NCI-H2227 (cell line): ENCODE data around the gene NTN1.
A peak's percentile ranks its signal among the peaks of the same experiment; 100 is the strongest.

Experiments used
- DNase-seq: peaks from one replicate; lab custom pipeline; 2025; ENCODE audit not compliant: unreplicated experiment; lab: John Stamatoyannopoulos, UW

Gene NTN1

GRCh38 chr17:9004961-9005285 lies 16.4 kb upstream of the NTN1 start:
- no peak for DNase-seq

GRCh38 chr17:9006175-9006767 lies 15.0 kb upstream of the NTN1 start:
- no peak for DNase-seq

GRCh38 chr17:9007052-9007714 lies 14.1 kb upstream of the NTN1 start:
- no peak for DNase-seq

- no peak for DNase-seq
Observed at GRCh38 chr17:9009096-9009495, 12.2 kb upstream of the NTN1 start.

GRCh38 chr17:9009737-9010136 lies 11.6 kb upstream of the NTN1 start:
- DNase-seq: no peak

DNA sequence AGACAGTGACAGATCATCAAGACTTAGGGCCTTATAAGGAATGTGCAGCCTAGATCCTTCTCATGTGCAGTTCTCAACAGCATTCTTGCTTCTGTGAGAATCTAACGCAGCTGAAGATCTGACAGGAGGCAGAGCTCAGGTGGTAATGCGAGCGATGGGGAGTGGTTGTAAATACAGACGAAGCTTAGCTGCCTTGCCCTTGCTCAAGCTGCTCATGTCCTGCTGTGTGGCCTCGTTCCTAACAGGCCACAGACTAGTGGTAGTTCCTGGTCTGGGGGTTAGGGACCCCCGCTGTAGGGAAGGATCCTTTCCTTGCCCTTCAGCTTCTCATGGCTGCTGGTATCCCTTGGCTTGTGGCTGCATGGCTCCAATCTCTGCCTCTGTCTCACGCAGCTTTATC lies 10.3 kb upstream of the NTN1 start:
- no peak for DNase-seq

DNA sequence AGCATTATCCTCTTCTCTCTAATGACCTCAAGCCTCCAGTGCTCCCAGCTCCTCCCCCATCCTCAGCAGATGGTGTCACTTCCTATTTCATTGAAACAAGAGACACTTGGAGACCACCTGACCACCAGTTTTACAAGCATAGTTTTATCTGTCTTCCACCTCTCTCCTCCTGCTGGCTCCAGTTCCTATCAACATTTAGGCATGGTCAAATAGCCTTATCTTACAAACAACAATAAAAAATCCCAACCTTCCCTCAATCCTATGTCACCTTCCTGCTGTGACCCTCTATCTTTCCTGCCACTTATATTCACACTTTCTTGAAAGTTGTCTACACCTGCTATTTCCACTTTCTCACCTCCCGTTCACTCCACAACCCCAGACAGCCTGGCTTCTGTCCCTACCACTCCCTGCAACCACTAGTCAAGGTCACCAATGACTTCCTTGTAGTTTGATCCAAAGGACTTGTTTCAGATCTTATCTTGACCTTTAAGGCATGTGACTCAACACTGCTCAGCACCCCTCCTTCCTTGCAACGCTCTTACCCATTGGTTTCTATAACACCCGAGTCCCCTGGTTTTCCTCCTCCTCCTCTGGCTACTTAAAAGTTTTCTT lies 4.3 kb upstream of the NTN1 start:
- DNase-seq: no peak

GRCh38 chr17:9018726-9019125 lies 2.6 kb upstream of the NTN1 start:
- no peak for DNase-seq

DNA sequence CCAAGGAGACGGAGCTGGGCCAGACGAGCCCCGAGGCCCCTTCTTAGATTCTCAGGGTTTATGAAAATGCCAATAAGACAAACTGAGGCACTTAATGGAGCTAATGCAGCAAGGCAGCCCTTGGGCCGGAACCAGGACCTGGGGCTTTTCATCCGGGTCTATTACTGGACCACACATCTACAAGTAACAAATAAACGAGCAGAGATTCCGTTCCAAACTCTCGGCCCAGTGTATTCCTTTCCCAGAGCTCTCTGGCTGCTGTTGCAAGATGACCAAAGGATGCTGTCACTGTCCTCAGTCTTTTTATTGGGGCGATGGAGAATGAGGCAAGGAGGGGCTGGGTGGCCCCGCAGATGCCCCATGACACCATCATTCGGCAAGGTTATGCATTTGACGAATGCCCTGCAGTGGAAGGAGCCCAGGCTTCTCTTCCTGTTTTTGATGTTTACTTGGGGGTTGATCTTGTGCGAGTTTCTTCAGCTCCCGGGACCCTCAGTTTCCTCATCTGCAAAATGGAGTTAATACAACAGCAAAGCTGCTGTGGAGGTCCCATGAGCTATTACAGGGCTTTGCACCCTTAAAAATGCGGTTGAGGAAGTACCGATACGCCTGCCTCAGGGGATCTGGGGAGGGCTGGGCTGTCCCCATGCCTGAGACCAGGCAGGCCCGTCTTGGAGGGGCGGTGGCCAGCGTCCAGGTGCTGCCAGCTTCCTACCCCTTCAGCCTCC lies 1.1 kb upstream of the NTN1 start:
- no peak for DNase-seq

GRCh38 chr17:9020824-9021157 lies 519 bp upstream of the NTN1 start:
- no peak for DNase-seq

- peak; percentile 32 for DNase-seq
Observed at GRCh38 chr17:9021992-9022572, 772 bp downstream of the NTN1 start.

DNA sequence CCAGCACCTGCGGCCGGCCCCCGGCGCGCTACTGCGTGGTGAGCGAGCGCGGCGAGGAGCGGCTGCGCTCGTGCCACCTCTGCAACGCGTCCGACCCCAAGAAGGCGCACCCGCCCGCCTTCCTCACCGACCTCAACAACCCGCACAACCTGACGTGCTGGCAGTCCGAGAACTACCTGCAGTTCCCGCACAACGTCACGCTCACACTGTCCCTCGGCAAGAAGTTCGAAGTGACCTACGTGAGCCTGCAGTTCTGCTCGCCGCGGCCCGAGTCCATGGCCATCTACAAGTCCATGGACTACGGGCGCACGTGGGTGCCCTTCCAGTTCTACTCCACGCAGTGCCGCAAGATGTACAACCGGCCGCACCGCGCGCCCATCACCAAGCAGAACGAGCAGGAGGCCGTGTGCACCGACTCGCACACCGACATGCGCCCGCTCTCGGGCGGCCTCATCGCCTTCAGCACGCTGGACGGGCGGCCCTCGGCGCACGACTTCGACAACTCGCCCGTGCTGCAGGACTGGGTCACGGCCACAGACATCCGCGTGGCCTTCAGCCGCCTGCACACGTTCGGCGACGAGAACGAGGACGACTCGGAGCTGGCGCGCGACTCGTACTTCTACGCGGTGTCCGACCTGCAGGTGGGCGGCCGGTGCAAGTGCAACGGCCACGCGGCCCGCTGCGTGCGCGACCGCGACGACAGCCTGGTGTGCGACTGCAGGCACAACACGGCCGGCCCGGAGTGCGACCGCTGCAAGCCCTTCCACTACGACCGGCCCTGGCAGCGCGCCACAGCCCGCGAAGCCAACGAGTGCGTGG lies 1.5 kb downstream of the NTN1 start:
- peak; percentile 5 for DNase-seq

DNA sequence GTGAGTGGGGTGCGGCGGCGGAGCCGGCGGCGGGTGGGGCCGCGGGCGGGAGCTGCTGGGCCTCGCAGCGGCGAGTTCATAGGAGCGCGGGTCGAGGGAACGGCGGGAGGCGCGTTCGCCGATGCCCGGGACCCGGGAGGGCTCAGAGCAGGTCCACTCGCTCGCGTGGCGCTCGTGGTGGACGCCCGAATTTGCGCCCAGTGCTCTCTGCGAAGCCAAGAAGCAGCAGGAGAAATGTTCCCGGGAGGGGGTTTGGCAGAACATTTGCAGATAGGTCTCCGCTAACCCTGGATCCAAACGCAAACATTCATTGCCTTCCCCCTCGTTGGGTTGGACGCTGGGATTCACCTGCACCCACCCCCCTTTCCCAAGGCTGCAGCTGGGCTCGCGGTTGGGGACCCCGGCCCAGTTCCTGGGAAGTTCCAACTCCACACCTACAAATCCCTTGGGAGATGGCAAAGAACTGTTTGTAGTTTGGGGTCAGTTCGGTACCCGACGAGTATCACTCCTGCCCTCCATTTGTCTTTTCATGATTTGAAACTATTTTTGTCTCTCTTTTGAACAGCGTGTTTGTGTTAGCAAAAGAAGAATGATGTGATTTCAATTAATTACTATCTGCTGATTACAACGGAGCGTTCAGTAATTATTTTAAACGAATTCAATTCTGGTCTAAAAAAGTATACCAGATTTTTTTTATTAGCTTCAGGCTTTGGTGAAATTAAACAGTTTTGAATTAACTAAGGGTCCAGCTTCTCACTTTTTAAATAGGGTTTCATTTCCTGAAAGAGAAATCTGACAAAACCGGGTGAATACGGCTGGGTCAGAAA lies 2.3 kb downstream of the NTN1 start:
- no peak for DNase-seq

DNA sequence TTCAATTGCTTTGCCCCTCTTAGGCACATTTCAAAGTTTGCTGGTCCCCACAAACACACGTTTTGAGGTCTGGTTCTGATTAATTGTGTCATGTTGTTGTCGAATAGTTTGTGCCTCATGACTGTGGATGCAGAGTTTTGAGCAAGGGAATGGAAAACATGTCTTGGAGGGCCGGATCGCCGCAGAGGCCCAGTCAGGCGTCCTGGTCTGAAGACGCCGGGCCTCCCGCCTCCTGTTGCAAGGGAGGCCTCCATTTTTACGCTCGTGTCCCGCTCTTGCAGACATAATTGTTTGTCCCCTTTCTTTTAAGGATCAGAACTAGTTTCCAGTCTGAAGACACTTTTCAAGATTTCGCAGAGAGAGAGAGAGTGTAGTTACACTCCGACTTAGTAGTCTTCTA lies 3.2 kb downstream of the NTN1 start:
- no peak for DNase-seq

DNA sequence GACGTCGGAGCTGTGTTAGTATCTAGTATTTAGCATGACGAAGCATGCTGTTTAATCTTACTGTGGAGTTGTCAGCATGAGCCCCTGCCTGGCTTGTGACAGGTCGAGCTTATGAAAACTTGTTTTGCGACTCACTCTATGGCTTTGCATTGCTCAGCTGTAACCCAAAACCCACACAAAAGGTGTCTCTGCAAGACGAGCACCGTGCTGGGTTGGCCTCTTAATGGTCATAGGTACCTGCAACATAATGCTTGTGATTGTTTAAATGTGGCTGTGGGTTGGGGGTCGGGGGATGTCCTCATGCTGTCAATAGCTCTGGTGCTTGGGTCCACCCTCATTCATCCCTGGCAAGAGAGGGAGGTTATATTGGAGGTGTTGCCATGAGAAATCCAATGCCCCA lies 5.4 kb downstream of the NTN1 start:
- DNase-seq: no peak

DNA sequence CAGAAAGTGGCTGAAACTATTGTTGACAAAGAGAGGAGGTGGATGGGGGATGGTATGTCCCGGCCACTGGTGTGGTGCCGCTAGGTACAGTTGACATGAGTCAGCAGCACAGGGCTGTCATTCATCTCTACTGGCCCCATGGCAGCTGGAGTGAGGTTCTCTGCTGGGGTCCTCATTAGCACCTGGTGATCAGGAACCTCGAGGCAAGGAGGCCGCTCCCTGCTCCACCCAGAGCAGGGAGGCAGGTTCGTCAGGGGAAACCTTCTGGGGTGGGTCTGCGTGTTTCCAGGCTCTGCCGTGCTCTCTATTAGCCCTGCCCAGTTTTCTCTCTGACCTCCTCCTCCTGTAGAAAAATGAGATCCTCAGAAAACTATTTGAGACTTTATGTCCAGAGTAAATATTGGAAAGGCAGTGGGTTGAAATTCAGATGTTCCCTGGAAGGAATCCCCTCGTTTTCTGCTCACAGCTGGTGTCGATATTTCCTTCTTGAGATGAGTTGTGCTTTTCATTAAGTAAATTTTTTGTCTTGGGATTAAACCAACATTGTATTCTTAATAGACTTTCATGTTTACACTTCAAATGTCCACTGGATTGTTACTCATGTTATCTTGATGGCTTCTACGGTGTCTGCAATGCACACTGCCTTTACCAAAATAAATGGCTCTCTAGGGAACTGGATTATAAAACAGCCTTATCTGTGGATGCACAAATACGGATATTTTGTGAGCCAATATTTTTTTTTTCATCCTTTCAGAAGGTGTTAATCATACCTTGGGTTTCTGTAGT lies 7.1 kb downstream of the NTN1 start:
- DNase-seq: no peak

- DNase-seq: no peak
Observed at GRCh38 chr17:9028988-9029570, 7.8 kb downstream of the NTN1 start.

DNA sequence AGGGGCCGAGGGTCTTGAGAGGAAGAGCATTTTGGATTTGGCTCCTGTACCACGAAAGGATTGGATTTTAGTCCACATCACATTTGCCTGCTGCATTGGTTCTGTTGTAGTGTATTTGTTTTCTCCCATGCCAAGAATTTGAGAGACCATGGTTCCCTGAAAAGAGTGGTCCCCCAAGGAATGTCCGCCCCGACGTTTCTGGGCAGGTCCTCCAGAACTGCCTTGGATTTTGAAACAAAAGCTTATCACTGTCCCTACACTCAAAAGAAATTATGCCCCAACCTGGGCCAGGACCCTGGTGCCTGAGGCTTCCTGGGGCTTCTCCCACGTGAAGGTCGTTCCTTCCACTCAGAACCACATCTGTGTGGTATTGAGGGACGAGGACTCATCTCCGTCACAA lies 10.8 kb downstream of the NTN1 start:
- no peak for DNase-seq

DNA sequence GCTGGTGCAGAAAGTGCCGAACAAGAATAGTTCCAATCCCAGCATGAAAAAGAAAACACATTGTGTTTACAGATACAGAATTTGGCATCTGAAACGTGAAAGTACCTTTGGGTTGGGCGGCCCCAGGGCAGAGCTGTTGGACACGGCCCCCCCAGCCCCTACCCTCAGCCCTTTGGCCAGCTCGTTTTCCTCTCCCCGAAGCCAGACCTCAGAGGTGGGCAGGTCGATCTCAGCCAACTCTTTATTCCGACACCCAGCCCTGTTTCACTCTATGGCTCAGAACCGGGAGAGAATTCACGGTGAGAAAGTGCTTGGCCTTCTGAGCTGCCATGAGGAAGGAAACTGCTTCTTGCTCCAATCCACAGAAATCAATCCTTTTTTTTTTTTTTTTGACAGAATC lies 11.3 kb downstream of the NTN1 start:
- no peak for DNase-seq
